Lower leg skin (tissue), 3 donors: Measurements from ENCODE around the gene NCAPG2.
"Not testable (repeated sequence)": the region's sequence is repeated elsewhere in the genome, so short reads cannot be mapped to it uniquely, and the experiment has no call there.

Experiments used
- CTCF ChIP-seq, 3 donors: fragments of 450-650 bp; IDR thresholded peaks; one replicate each; pipeline ENCODE4 v1.5.1; 2016; ENCODE audit warnings: antibody characterized with exemption in 3 of 3, mild to moderate bottlenecking in 3 of 3, moderate library complexity in 2 of 3
- POLR2A ChIP-seq, 2 donors: fragments of 450-650 bp; IDR thresholded peaks; one replicate each; pipeline ENCODE4 v1.6.1; 2016 to 2017; ENCODE audit warnings: antibody characterized with exemption in 2 of 2, mild to moderate bottlenecking in 1 of 2, moderate library complexity in 1 of 2

GRCh38 chr7:158697597-158697996 lies 7.0 kb downstream of the NCAPG2 start:
- not testable (repeated sequence) for TF ChIP-seq CTCF, POLR2A (IDR thresholded peaks at IDR 0.05)
